OCI-LY1 (cell line): ENCODE results near the gene CARS1.

ENCODE experiments used
- H2AFZ ChIP-seq: fragments of 200-600 bp; sonication (generic), shearing (Covaris generic); 2 replicates; pipeline ENCODE4 v1.6.0; 2014; ENCODE audit warnings: antibody characterized with exemption, mild to moderate bottlenecking, low read length
- H3F3A ChIP-seq: fragments of 200-600 bp; sonication (generic), shearing (Covaris generic); 2 replicates; pipeline ENCODE4 v1.6.0; 2014; ENCODE audit warnings: mild to moderate bottlenecking, antibody characterized with exemption, low read length, moderate library complexity; ENCODE audit not compliant: insufficient read depth
- H3K27ac ChIP-seq: fragments of 200-600 bp; sonication (generic); 2 replicates; pipeline ENCODE4 v1.5.1; 2014; ENCODE audit warnings: low read length, mixed run types, mild to moderate bottlenecking, low read depth; ENCODE audit not compliant: poor library complexity, severe bottlenecking
- H3K27me3 ChIP-seq: fragments of 200-600 bp; sonication (generic); 2 replicates; pipeline ENCODE4 v1.6.0; 2014; ENCODE audit warnings: antibody characterized with exemption, mild to moderate bottlenecking, low read length, moderate library complexity; ENCODE audit not compliant: insufficient read depth
- H3K36me3 ChIP-seq: fragments of 200-600 bp; sonication (generic); 2 replicates; pipeline ENCODE4 v1.6.1; 2014; ENCODE audit warnings: mild to moderate bottlenecking, antibody characterized with exemption, low read length, moderate library complexity, mixed read lengths; ENCODE audit not compliant: insufficient read depth
- H3K4me1 ChIP-seq: fragments of 200-600 bp; sonication (generic); 2 replicates; pipeline ENCODE4 v1.5.1; 2014; ENCODE audit warnings: mild to moderate bottlenecking, low read length, moderate library complexity; ENCODE audit not compliant: insufficient read depth, severe bottlenecking
- H3K4me2 ChIP-seq: fragments of 200-600 bp; sonication (generic), shearing (Covaris generic); 2 replicates; pipeline ENCODE4 v1.6.1; 2014; ENCODE audit warnings: low read length
- H3K4me3 ChIP-seq: fragments of 200-600 bp; sonication (generic); 2 replicates; pipeline ENCODE4 v1.5.1; 2014; ENCODE audit warnings: low read length, low read depth, mild to moderate bottlenecking, mixed read lengths; ENCODE audit not compliant: poor library complexity, severe bottlenecking
- H3K79me2 ChIP-seq: fragments of 200-600 bp; shearing (Covaris generic); 2 replicates; pipeline ENCODE4 v1.6.1; 2016; ENCODE audit warnings: mixed run types, low read length, mixed read lengths; ENCODE audit not compliant: insufficient read depth
- H3K9ac ChIP-seq: fragments of 200-600 bp; sonication (generic), shearing (Covaris generic); 2 replicates; pipeline ENCODE4 v1.6.1; 2014; ENCODE audit warnings: mild to moderate bottlenecking, low read length, mixed read lengths
- H3K9me2 ChIP-seq: fragments of 200-600 bp; sonication (generic), shearing (Covaris generic); 2 replicates; pipeline ENCODE4 v1.6.1; 2014; ENCODE audit warnings: low read depth, mild to moderate bottlenecking, low read length, mixed read lengths
- H3K9me3 ChIP-seq: fragments of 200-600 bp; shearing (Covaris generic); 2 replicates; pipeline ENCODE4 v1.6.1; 2014; ENCODE audit warnings: low read length, mixed read lengths
- H4K20me1 ChIP-seq: fragments of 200-600 bp; sonication (generic), shearing (Covaris generic); 2 replicates; pipeline ENCODE4 v1.6.0; 2016; ENCODE audit warnings: mild to moderate bottlenecking, low read length; ENCODE audit not compliant: insufficient read depth
- EZH2 ChIP-seq: fragments of 200-600 bp; sonication (generic), shearing (Covaris generic); IDR thresholded peaks from 2 replicates; pipeline ENCODE4 v1.8.0; 2017; ENCODE audit warnings: borderline replicate concordance, mixed run types, mild to moderate bottlenecking, antibody characterized with exemption, low read length, moderate library complexity, mixed read lengths
- TF ChIP-seq, protein P1 (sequence below): fragments of 200-600 bp; sonication (generic), shearing (Covaris generic); IDR thresholded peaks from 2 replicates; pipeline ENCODE4 v1.5.1; 2017; ENCODE audit warnings: mild to moderate bottlenecking, antibody characterized with exemption, low read length, moderate library complexity, mixed read lengths

The CARS1 gene

DNA sequence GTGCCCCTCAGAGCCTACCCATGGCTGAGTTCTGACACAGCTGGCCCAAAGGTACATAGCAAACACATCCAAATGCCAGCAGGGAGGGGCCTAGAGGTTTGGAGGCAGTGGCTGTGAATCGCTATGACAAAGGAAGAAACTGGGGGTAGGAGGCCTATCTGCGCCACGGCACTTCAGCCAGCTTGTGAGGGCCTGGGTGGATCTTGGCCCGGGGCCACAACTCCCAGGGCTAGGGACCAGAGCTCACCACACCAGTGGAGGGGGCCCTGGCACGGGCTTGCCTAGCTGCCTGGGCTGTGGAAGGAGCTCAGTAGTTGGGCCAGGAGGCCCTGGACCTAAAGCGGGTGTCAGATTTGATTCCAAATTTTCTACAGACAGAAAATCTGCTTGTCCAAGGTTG lies 55.7 kb downstream of the CARS1 start:
- peaks cover 19% of the 10 kb centered on the region; the same call in 1 of the 2 replicates for H3K36me3 ChIP-seq

DNA sequence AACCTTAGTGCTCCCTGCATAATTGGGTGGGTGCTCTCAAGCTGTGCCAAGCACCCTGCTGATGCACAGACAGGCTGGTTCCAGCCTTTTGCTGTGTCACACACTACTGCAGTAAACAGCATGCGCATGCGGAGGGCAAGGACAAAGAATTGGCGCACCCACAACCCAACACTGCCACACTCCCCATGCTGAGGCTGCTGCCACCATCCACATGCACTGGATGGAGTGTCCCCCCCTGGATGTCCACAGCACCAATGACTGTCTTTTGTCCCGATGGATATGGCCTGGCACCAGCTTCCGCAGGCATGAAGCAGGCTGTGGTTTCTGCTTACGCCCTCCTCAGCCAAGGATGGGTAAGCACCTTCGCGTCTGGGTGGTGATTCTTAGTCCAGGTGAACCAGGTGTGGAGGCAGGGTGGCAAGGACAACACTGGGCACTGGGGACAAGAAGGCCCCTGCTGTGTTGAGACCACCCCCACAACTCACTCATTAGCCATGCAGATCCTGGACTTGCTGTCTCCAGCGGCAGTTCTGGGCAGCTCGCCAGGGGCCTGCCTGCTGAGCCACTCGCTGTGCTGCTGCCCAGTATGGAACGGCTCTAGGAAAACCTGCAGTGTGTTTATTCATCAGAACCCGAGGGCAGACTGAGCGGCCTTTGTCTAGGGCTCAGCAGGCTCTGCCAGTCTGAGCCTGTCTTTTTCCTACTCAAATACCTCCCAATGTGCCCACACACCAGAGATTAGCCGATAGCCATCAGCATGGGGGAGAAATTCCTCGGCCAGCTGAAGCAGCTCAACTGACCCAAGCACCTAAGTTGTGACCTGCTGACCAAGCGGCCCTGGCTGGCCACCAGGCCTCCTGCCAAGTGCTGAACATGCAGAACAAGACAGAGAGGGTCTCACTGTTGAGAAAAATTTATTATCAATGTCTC lies 56.9 kb downstream of the CARS1 start:
- no peak overlapping the region for H3K27ac ChIP-seq
- no peaks in the 10 kb centered on the region for H4K20me1 ChIP-seq
- peaks cover 19% of the 10 kb centered on the region; the same call in 1 of the 2 replicates for H3K36me3 ChIP-seq
- no peaks in the 10 kb centered on the region for H3F3A ChIP-seq
- H2AFZ ChIP-seq = no peak overlapping the region
- no peaks in the 10 kb centered on the region for H3K79me2 ChIP-seq
- no peaks in the 10 kb centered on the region for H3K27me3 ChIP-seq
- H3K4me1 ChIP-seq = no peaks in the 10 kb centered on the region
- H3K9ac ChIP-seq = no peak overlapping the region
- TF ChIP-seq, protein P1, sequence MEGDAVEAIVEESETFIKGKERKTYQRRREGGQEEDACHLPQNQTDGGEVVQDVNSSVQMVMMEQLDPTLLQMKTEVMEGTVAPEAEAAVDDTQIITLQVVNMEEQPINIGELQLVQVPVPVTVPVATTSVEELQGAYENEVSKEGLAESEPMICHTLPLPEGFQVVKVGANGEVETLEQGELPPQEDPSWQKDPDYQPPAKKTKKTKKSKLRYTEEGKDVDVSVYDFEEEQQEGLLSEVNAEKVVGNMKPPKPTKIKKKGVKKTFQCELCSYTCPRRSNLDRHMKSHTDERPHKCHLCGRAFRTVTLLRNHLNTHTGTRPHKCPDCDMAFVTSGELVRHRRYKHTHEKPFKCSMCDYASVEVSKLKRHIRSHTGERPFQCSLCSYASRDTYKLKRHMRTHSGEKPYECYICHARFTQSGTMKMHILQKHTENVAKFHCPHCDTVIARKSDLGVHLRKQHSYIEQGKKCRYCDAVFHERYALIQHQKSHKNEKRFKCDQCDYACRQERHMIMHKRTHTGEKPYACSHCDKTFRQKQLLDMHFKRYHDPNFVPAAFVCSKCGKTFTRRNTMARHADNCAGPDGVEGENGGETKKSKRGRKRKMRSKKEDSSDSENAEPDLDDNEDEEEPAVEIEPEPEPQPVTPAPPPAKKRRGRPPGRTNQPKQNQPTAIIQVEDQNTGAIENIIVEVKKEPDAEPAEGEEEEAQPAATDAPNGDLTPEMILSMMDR = no peak
- TF ChIP-seq EZH2 = no peak
- H3K4me3 ChIP-seq = no peak overlapping the region
- H3K4me2 ChIP-seq = no peak overlapping the region
- no peaks in the 10 kb centered on the region for H3K9me3 ChIP-seq
- no peaks in the 10 kb centered on the region for H3K9me2 ChIP-seq

More for the DNA sequence above, 55.7 kb downstream of the CARS1 start:
- TF ChIP-seq, protein P1 = no peak
- TF ChIP-seq EZH2 = no peak
- H3K9me3 ChIP-seq = no peaks in the 10 kb centered on the region
- H3K79me2 ChIP-seq = no peaks in the 10 kb centered on the region
- H3F3A ChIP-seq = no peaks in the 10 kb centered on the region
- H3K4me2 ChIP-seq = no peak overlapping the region
- no peak overlapping the region for H3K4me3 ChIP-seq
- no peaks in the 10 kb centered on the region for H4K20me1 ChIP-seq
- H3K4me1 ChIP-seq = no peaks in the 10 kb centered on the region
- H2AFZ ChIP-seq = no peak overlapping the region
- H3K9me2 ChIP-seq = no peaks in the 10 kb centered on the region
- no peak overlapping the region for H3K9ac ChIP-seq
- H3K27ac ChIP-seq = no peak overlapping the region
- H3K27me3 ChIP-seq = no peaks in the 10 kb centered on the region

GRCh38 chr11:2999464-2999998 lies 57.7 kb downstream of the CARS1 start:
- H3K27me3 ChIP-seq = no peaks in the 10 kb centered on the region
- no peak overlapping the region for H3K9ac ChIP-seq
- H3K79me2 ChIP-seq = no peaks in the 10 kb centered on the region
- H3K4me2 ChIP-seq = no peak overlapping the region
- H3K27ac ChIP-seq = no peak overlapping the region
- no peaks in the 10 kb centered on the region for H3K9me3 ChIP-seq
- H4K20me1 ChIP-seq = no peaks in the 10 kb centered on the region
- no peaks in the 10 kb centered on the region for H3K9me2 ChIP-seq
- H3K4me3 ChIP-seq = no peak overlapping the region
- H2AFZ ChIP-seq = no peak overlapping the region
- H3F3A ChIP-seq = no peaks in the 10 kb centered on the region
- TF ChIP-seq, protein P1 = no peak
- no peak for TF ChIP-seq EZH2
- H3K4me1 ChIP-seq = no peaks in the 10 kb centered on the region
- peaks cover 19% of the 10 kb centered on the region; the same call in 1 of the 2 replicates for H3K36me3 ChIP-seq
